ENCODE data around the gene SEMA3E.

DNA sequence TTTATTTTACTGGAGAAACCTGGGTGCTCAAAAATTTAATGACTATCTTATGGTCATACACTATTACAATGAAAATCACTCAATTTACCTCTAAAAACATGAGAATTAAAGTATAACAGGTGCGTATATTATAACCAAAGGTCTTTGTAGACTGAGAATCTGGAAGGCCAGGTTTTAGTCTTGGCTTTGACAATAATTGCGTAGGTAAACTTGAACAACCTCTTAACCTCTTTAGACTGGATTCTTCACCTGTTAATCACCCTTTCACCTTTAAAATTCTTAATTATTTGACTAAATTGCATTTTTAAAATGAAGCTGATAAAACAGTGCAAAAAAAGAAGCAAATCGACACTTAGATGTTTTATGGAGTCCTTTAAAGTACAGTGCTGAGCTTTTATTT lies 156.1 kb downstream of the SEMA3E start:
- no peak for TF ChIP-seq ZNF585B (tag by site-specific recombination; IDR thresholded peaks at IDR 0.05)
- TF ChIP-seq, protein P1, sequence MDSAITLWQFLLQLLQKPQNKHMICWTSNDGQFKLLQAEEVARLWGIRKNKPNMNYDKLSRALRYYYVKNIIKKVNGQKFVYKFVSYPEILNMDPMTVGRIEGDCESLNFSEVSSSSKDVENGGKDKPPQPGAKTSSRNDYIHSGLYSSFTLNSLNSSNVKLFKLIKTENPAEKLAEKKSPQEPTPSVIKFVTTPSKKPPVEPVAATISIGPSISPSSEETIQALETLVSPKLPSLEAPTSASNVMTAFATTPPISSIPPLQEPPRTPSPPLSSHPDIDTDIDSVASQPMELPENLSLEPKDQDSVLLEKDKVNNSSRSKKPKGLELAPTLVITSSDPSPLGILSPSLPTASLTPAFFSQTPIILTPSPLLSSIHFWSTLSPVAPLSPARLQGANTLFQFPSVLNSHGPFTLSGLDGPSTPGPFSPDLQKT (IDR thresholded peaks at IDR 0.05; ENCODE audit: borderline replicate concordance, low read depth, low read length), result no peak
- no peak for TF ChIP-seq KLF9 (tag by site-specific recombination; IDR thresholded peaks at IDR 0.05; ENCODE audit: low read depth)
- no peak for TF ChIP-seq ZBTB20 (tag by site-specific recombination; IDR thresholded peaks at IDR 0.05)
- no peak for TF ChIP-seq ZNF350 (tag by site-specific recombination; IDR thresholded peaks at IDR 0.05)
- TF ChIP-seq REPIN1 (tag by site-specific recombination; IDR thresholded peaks at IDR 0.05; ENCODE audit: low read depth), result no peak
- no peak for TF ChIP-seq ZNF274 (IDR thresholded peaks at IDR 0.05; ENCODE audit: low read length)
- no peak for TF ChIP-seq ZNF274 (tag by site-specific recombination; IDR thresholded peaks at IDR 0.05; ENCODE audit: borderline replicate concordance)
- no peak for TF ChIP-seq BCL11B (tag by site-specific recombination; IDR thresholded peaks at IDR 0.05; ENCODE audit: low read depth)
- TF ChIP-seq CTCF (tag by site-specific recombination; IDR thresholded peaks at IDR 0.05), result no peak
- TF ChIP-seq, protein P2, sequence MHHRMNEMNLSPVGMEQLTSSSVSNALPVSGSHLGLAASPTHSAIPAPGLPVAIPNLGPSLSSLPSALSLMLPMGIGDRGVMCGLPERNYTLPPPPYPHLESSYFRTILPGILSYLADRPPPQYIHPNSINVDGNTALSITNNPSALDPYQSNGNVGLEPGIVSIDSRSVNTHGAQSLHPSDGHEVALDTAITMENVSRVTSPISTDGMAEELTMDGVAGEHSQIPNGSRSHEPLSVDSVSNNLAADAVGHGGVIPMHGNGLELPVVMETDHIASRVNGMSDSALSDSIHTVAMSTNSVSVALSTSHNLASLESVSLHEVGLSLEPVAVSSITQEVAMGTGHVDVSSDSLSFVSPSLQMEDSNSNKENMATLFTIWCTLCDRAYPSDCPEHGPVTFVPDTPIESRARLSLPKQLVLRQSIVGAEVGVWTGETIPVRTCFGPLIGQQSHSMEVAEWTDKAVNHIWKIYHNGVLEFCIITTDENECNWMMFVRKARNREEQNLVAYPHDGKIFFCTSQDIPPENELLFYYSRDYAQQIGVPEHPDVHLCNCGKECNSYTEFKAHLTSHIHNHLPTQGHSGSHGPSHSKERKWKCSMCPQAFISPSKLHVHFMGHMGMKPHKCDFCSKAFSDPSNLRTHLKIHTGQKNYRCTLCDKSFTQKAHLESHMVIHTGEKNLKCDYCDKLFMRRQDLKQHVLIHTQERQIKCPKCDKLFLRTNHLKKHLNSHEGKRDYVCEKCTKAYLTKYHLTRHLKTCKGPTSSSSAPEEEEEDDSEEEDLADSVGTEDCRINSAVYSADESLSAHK (tag by site-specific recombination; IDR thresholded peaks at IDR 0.05), result no peak
- TF ChIP-seq, protein P3, sequence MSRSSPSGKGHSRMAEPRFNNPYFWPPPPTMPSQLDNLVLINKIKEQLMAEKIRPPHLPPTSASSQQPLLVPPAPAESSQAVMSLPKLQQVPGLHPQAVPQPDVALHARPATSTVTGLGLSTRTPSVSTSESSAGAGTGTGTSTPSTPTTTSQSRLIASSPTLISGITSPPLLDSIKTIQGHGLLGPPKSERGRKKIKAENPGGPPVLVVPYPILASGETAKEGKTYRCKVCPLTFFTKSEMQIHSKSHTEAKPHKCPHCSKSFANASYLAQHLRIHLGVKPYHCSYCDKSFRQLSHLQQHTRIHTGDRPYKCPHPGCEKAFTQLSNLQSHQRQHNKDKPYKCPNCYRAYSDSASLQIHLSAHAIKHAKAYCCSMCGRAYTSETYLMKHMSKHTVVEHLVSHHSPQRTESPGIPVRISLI (tag by site-specific recombination; IDR thresholded peaks at IDR 0.05), result no peak
- TF ChIP-seq ZNF660 (tag by site-specific recombination; IDR thresholded peaks at IDR 0.05), result no peak
